ENCODE measurements around the gene LRP1B.

The LRP1B gene

GRCh38 chr2:140498360-140498759 lies 1632.5 kb downstream of the LRP1B start:
- H4K20me1 ChIP-seq (ENCODE audit: insufficient read depth, low read length) = no peaks in the 10 kb centered on the region
- H3K4me2 ChIP-seq (ENCODE audit: low read depth, low read length) = no peak overlapping the region
- no peak overlapping the region for H2AFZ ChIP-seq (ENCODE audit: low read length)
- H3K9me3 ChIP-seq (replicated peaks; ENCODE audit: insufficient read depth, low read length) = no peaks in the 10 kb centered on the region
- H3K27me3 ChIP-seq (replicated peaks; ENCODE audit: insufficient read depth, low read length) = no peaks in the 10 kb centered on the region
- no peaks in the 10 kb centered on the region for H3K36me3 ChIP-seq (replicated peaks; ENCODE audit: insufficient read depth, low read length)
- H3K9ac ChIP-seq (ENCODE audit: low read length) = no peak overlapping the region
- no peaks in the 10 kb centered on the region for H3K4me1 ChIP-seq (ENCODE audit: low read length)
- no peak for DNase-seq
- no peaks in the 10 kb centered on the region for H3K79me2 ChIP-seq (ENCODE audit: low read length)
- no peaks in the 10 kb centered on the region for H3F3A ChIP-seq (ENCODE audit: insufficient read depth, low read length)
- H3K9me2 ChIP-seq (replicated peaks; ENCODE audit: insufficient read depth, low read length) = no peaks in the 10 kb centered on the region
- H3K4me3 ChIP-seq (ENCODE audit: low read length) = no peak overlapping the region
- TF ChIP-seq EZH2 (optimal IDR thresholded peaks at IDR 0.05; ENCODE audit: low read depth, low read length) = no peak
- no peak for TF ChIP-seq EZH2phosphoT487 (IDR thresholded peaks at IDR 0.05; ENCODE audit: low read length)
- no peak overlapping the region for H3K27ac ChIP-seq (ENCODE audit: low read length)

GRCh38 chr2:140496714-140497113 lies 1634.1 kb downstream of the LRP1B start:
- DNase-seq = no peak
- H3K27me3 ChIP-seq (replicated peaks; ENCODE audit: insufficient read depth, low read length) = no peaks in the 10 kb centered on the region
- no peaks in the 10 kb centered on the region for H3F3A ChIP-seq (ENCODE audit: insufficient read depth, low read length)
- no peak overlapping the region for H3K4me2 ChIP-seq (ENCODE audit: low read depth, low read length)
- H3K9ac ChIP-seq (ENCODE audit: low read length) = no peak overlapping the region
- no peaks in the 10 kb centered on the region for H3K4me1 ChIP-seq (ENCODE audit: low read length)
- no peaks in the 10 kb centered on the region for H3K9me2 ChIP-seq (replicated peaks; ENCODE audit: insufficient read depth, low read length)
- H4K20me1 ChIP-seq (ENCODE audit: insufficient read depth, low read length) = no peaks in the 10 kb centered on the region
- no peak overlapping the region for H3K4me3 ChIP-seq (ENCODE audit: low read length)
- H3K9me3 ChIP-seq (replicated peaks; ENCODE audit: insufficient read depth, low read length) = no peaks in the 10 kb centered on the region
- H3K27ac ChIP-seq (ENCODE audit: low read length) = no peak overlapping the region
- no peaks in the 10 kb centered on the region for H3K79me2 ChIP-seq (ENCODE audit: low read length)
- no peak for TF ChIP-seq EZH2phosphoT487 (IDR thresholded peaks at IDR 0.05; ENCODE audit: low read length)
- TF ChIP-seq EZH2 (optimal IDR thresholded peaks at IDR 0.05; ENCODE audit: low read depth, low read length) = no peak
- TF ChIP-seq CTCF (IDR thresholded peaks at IDR 0.05; ENCODE audit: low read length) = no peak
- no peaks in the 10 kb centered on the region for H3K36me3 ChIP-seq (replicated peaks; ENCODE audit: insufficient read depth, low read length)
- H2AFZ ChIP-seq (ENCODE audit: low read length) = no peak overlapping the region

GRCh38 chr2:140491876-140492275 lies 1638.9 kb downstream of the LRP1B start:
- TF ChIP-seq EZH2 (optimal IDR thresholded peaks at IDR 0.05; ENCODE audit: low read depth, low read length) (no peak), CTCF (IDR thresholded peaks at IDR 0.05; ENCODE audit: low read length) (no peak), EZH2phosphoT487 (IDR thresholded peaks at IDR 0.05; ENCODE audit: low read length) (no peak)
- Histone ChIP-seq H3K4me3 (ENCODE audit: low read length) (no peak overlapping the region), H2AFZ (ENCODE audit: low read length) (no peak overlapping the region), H3K27me3 (replicated peaks; ENCODE audit: insufficient read depth, low read length) (no peaks in the 10 kb centered on the region), H3K79me2 (ENCODE audit: low read length) (no peaks in the 10 kb centered on the region), H3K4me2 (ENCODE audit: low read depth, low read length) (no peak overlapping the region), H3F3A (ENCODE audit: insufficient read depth, low read length) (no peaks in the 10 kb centered on the region), H3K36me3 (replicated peaks; ENCODE audit: insufficient read depth, low read length) (no peaks in the 10 kb centered on the region), H3K9me3 (replicated peaks; ENCODE audit: insufficient read depth, low read length) (no peaks in the 10 kb centered on the region), H3K4me1 (ENCODE audit: low read length) (no peaks in the 10 kb centered on the region), H3K9ac (ENCODE audit: low read length) (no peak overlapping the region), H3K9me2 (replicated peaks; ENCODE audit: insufficient read depth, low read length) (no peaks in the 10 kb centered on the region), H3K27ac (ENCODE audit: low read length) (no peak overlapping the region), H4K20me1 (ENCODE audit: insufficient read depth, low read length) (no peaks in the 10 kb centered on the region)
- no peak for DNase-seq

GRCh38 chr2:140489193-140489592 lies 1641.6 kb downstream of the LRP1B start:
- Histone ChIP-seq H3F3A (ENCODE audit: insufficient read depth, low read length) (no peaks in the 10 kb centered on the region), H3K79me2 (ENCODE audit: low read length) (no peaks in the 10 kb centered on the region), H3K27ac (ENCODE audit: low read length) (no peak overlapping the region), H3K4me3 (ENCODE audit: low read length) (no peak overlapping the region), H4K20me1 (ENCODE audit: insufficient read depth, low read length) (no peaks in the 10 kb centered on the region), H3K36me3 (replicated peaks; ENCODE audit: insufficient read depth, low read length) (no peaks in the 10 kb centered on the region), H3K27me3 (replicated peaks; ENCODE audit: insufficient read depth, low read length) (no peaks in the 10 kb centered on the region), H3K9ac (ENCODE audit: low read length) (no peak overlapping the region), H3K4me1 (ENCODE audit: low read length) (no peaks in the 10 kb centered on the region), H3K9me3 (replicated peaks; ENCODE audit: insufficient read depth, low read length) (no peaks in the 10 kb centered on the region), H3K9me2 (replicated peaks; ENCODE audit: insufficient read depth, low read length) (no peaks in the 10 kb centered on the region), H3K4me2 (ENCODE audit: low read depth, low read length) (no peak overlapping the region), H2AFZ (ENCODE audit: low read length) (no peak overlapping the region)
- TF ChIP-seq EZH2 (optimal IDR thresholded peaks at IDR 0.05; ENCODE audit: low read depth, low read length) (no peak), CTCF (IDR thresholded peaks at IDR 0.05; ENCODE audit: low read length) (no peak), EZH2phosphoT487 (IDR thresholded peaks at IDR 0.05; ENCODE audit: low read length) (no peak)
- no peak for DNase-seq
